Liver (tissue), 9 donors: ENCODE results near the gene AFF2. TPM values are rescaled to one million over a fixed set of nuclear protein-coding genes. Genes with fewer than 3 reads are reported as not detected.
"Not testable (repeated sequence)": the region's sequence is repeated elsewhere in the genome, so short reads cannot be mapped to it uniquely, and the experiment has no call there.

Experiments
- DNase-seq: peaks from one replicate; pipeline ENCODE4 v3.0.0-alpha.2; 2017; ENCODE audit warnings: low spot score
- H3K27ac ChIP-seq, 2 donors: one replicate each; pipeline ENCODE4 v1.7.0; 2013; ENCODE audit warnings: inconsistent platforms in 2 of 2, low read length in 2 of 2, control low read depth in 1 of 2, low read depth in 1 of 2, mild to moderate bottlenecking in 1 of 2
- H3K27me3 ChIP-seq, 4 donors: one replicate each; pipeline versions ENCODE4 v1.6.1 to v1.7.0; 2013; ENCODE audit warnings: low read length in 3 of 4, inconsistent platforms in 1 of 4, mild to moderate bottlenecking in 1 of 4, moderate library complexity in 1 of 4; ENCODE audit not compliant: control insufficient read depth in 4 of 4, insufficient read depth in 4 of 4
- H3K36me3 ChIP-seq, 4 donors: one replicate each; pipeline versions ENCODE4 v1.6.1 to v1.7.0; 2013; ENCODE audit warnings: low read length in 3 of 4, mild to moderate bottlenecking in 3 of 4, low read depth in 1 of 4, moderate library complexity in 1 of 4; ENCODE audit not compliant: control insufficient read depth in 4 of 4, insufficient read depth in 3 of 4
- H3K4me1 ChIP-seq, 4 donors: one replicate each; pipeline versions ENCODE4 v1.6.1 to v1.7.0; 2013; ENCODE audit warnings: low read length in 3 of 4, mild to moderate bottlenecking in 3 of 4, moderate library complexity in 1 of 4; ENCODE audit not compliant: control insufficient read depth in 4 of 4, insufficient read depth in 4 of 4
- H3K4me3 ChIP-seq, 3 donors: one replicate each; pipeline versions ENCODE4 v1.6.1 to v1.7.0; 2013; ENCODE audit warnings: low read length in 3 of 3, control low read depth in 1 of 3, low read depth in 1 of 3, mild to moderate bottlenecking in 1 of 3
- H3K9ac ChIP-seq, 2 donors: one replicate each; pipeline ENCODE4 v1.7.0; 2013; ENCODE audit warnings: low read length in 2 of 2, mild to moderate bottlenecking in 2 of 2, moderate library complexity in 2 of 2, control low read depth in 1 of 2, low read depth in 1 of 2
- H3K9me3 ChIP-seq, 4 donors: one replicate each; pipeline versions ENCODE4 v1.6.1 to v1.7.0; 2013; ENCODE audit warnings: low read length in 3 of 4; ENCODE audit not compliant: control insufficient read depth in 4 of 4
- CTCF ChIP-seq: fragments of 150-350 bp; IDR thresholded peaks from 2 replicates; pipeline ENCODE4 v1.5.1; 2017; ENCODE audit warnings: improper control_type of control experiment, low read depth, low read length; ENCODE audit not compliant: missing input control
- EGR1 ChIP-seq, 2 donors: IDR thresholded peaks; 2 replicates each; pipeline ENCODE4 v1.6.1; 2016 to 2018; ENCODE audit warnings: antibody characterized with exemption in 2 of 2, low read depth in 2 of 2
- FOXA1 ChIP-seq: IDR thresholded peaks from 2 replicates; pipeline ENCODE4 v1.6.1; 2016; ENCODE audit warnings: antibody characterized with exemption
- FOXA2 ChIP-seq: IDR thresholded peaks from 2 replicates; pipeline ENCODE4 v1.6.1; 2016; ENCODE audit warnings: antibody characterized with exemption
- GABPA ChIP-seq, 2 donors: IDR thresholded peaks in 1 of 2; conservative IDR thresholded peaks in 1 of 2; 2 replicates each; pipeline ENCODE4 v1.6.1; 2016; ENCODE audit warnings: antibody characterized with exemption in 2 of 2, mild to moderate bottlenecking in 1 of 2, moderate library complexity in 1 of 2
- HNF4A ChIP-seq, 2 donors: conservative IDR thresholded peaks; 2 replicates each; pipeline ENCODE4 v1.6.1; 2016; ENCODE audit warnings: antibody characterized with exemption in 2 of 2, mild to moderate bottlenecking in 2 of 2
- HNF4G ChIP-seq: IDR thresholded peaks from 2 replicates; pipeline ENCODE4 v1.6.1; 2016; ENCODE audit warnings: antibody characterized with exemption
- JUND ChIP-seq, 2 donors: IDR thresholded peaks; 2 replicates each; pipeline ENCODE4 v1.6.1; 2016; ENCODE audit warnings: antibody characterized with exemption in 2 of 2
- REST ChIP-seq: IDR thresholded peaks from 2 replicates; pipeline ENCODE4 v1.6.1; 2016; ENCODE audit warnings: antibody characterized with exemption, mild to moderate bottlenecking
- RXRA ChIP-seq, 2 donors: IDR thresholded peaks; 2 replicates each; pipeline ENCODE4 v1.6.1; 2017 to 2018; ENCODE audit warnings: antibody characterized with exemption in 2 of 2, mild to moderate bottlenecking in 1 of 2
- SP1 ChIP-seq: IDR thresholded peaks from 2 replicates; pipeline ENCODE4 v1.6.1; 2018; ENCODE audit warnings: antibody characterized with exemption, mild to moderate bottlenecking
- TAF1 ChIP-seq: conservative IDR thresholded peaks from 2 replicates; pipeline ENCODE4 v1.6.1; 2016; ENCODE audit warnings: antibody characterized with exemption, mild to moderate bottlenecking
- YY1 ChIP-seq: IDR thresholded peaks from 2 replicates; pipeline ENCODE4 v1.6.1; 2016; ENCODE audit warnings: antibody characterized with exemption, mild to moderate bottlenecking
- WGBS: extraction: QIAGEN DNeasy Blood & Tissue Kit; methylation state at CpG from one replicate; pipeline ENCODE4 v1.1.7; 2013; 5-methylcytosine and 5-hydroxymethylcytosine counted together
- polyA plus RNA-seq, 2 donors: library from polyadenylated mRNA; stranded (reverse) in 1 of 2; unstranded in 1 of 2; fragments of 200-250 nt in 1 of 2; fragments of >200 nt in 1 of 2; fragmentation: Nextera tagmentation in 1 of 2; extraction: Ambion mirVana in 1 of 2; gene quantifications; one replicate each; pipeline versions ENCODE4 v1.2.1 to v1.2.3, GENCODE V29; 2013 to 2015
- total RNA-seq, 2 donors: library from RNA; depleted of rRNA; stranded (reverse); fragments of >200 nt; gene quantifications; one replicate each; pipeline ENCODE4 v1.2.3, GENCODE V29; 2014
- TF ChIP-seq, protein P1 (sequence below): IDR thresholded peaks from 2 replicates; pipeline ENCODE4 v1.6.1; 2016; ENCODE audit warnings: antibody characterized with exemption
- TF ChIP-seq, protein P2 (sequence below): IDR thresholded peaks from 2 replicates; pipeline ENCODE4 v1.6.1; 2016; ENCODE audit warnings: antibody characterized with exemption
- TF ChIP-seq, protein P3 (sequence below): IDR thresholded peaks from 2 replicates; pipeline ENCODE4 v1.6.1; 2016; ENCODE audit warnings: antibody characterized with exemption
- donor health status: healthy.
- donor health status: healthy.
- donor health status: healthy.
- donor health status: healthy.
- donor health status: healthy.

The AFF2 gene
- total and polyA plus RNA-seq, 4 donors, result 0.01 to 1.6 (median 0.50) TPM; not detected in 1

- TF ChIP-seq REST (no peak), GABPA (IDR thresholded peaks at IDR 0.05 in 1 of 2, conservative IDR thresholded peaks at IDR 0.05 in 1 of 2) (no peak), EGR1 (IDR thresholded peaks at IDR 0.05; ENCODE audit: low read depth in 2 of 2) (no peak), FOXA2 (no peak), RXRA (IDR thresholded peaks at IDR 0.05) (no peak), TAF1 (no peak), HNF4A (conservative IDR thresholded peaks at IDR 0.05) (no peak)
- TF ChIP-seq, protein P1, sequence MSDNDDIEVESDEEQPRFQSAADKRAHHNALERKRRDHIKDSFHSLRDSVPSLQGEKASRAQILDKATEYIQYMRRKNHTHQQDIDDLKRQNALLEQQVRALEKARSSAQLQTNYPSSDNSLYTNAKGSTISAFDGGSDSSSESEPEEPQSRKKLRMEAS, result no peak
These were observed 404.1 kb downstream of the AFF2 start (continued) for GRCh38 chrX:148904421-148905111.

GRCh38 chrX:148905400-148905799, 405.0 kb downstream of the AFF2 start:
- no peak overlapping the region for H3K4me3 ChIP-seq
- H3K27me3 ChIP-seq, result no peaks in the 10 kb centered on the region
- no peaks in the 10 kb centered on the region for H3K4me1 ChIP-seq
- H3K27ac ChIP-seq, result no peak overlapping the region
- no peak overlapping the region for H3K9ac ChIP-seq
- 52% methylated on average over 5 of the region's 5 CpGs for WGBS
- no peaks in the 10 kb centered on the region for H3K9me3 ChIP-seq
- no peaks in the 10 kb centered on the region for H3K36me3 ChIP-seq
- no peak for DNase-seq
- TF ChIP-seq SP1 (no peak), RXRA (IDR thresholded peaks at IDR 0.05) (no peak), YY1 (no peak), EGR1 (IDR thresholded peaks at IDR 0.05; ENCODE audit: low read depth in 2 of 2) (no peak), HNF4G (no peak), REST (no peak), FOXA2 (no peak), FOXA1 (no peak), CTCF (no peak), JUND (IDR thresholded peaks at IDR 0.05) (no peak)
- TF ChIP-seq, protein P2, sequence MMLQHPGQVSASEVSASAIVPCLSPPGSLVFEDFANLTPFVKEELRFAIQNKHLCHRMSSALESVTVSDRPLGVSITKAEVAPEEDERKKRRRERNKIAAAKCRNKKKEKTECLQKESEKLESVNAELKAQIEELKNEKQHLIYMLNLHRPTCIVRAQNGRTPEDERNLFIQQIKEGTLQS, result no peak
- TF ChIP-seq, protein P3, sequence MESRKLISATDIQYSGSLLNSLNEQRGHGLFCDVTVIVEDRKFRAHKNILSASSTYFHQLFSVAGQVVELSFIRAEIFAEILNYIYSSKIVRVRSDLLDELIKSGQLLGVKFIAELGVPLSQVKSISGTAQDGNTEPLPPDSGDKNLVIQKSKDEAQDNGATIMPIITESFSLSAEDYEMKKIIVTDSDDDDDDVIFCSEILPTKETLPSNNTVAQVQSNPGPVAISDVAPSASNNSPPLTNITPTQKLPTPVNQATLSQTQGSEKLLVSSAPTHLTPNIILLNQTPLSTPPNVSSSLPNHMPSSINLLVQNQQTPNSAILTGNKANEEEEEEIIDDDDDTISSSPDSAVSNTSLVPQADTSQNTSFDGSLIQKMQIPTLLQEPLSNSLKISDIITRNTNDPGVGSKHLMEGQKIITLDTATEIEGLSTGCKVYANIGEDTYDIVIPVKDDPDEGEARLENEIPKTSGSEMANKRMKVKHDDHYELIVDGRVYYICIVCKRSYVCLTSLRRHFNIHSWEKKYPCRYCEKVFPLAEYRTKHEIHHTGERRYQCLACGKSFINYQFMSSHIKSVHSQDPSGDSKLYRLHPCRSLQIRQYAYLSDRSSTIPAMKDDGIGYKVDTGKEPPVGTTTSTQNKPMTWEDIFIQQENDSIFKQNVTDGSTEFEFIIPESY, result no peak
- TF ChIP-seq, protein P1, result no peak

- not testable (repeated sequence) for H3K27ac ChIP-seq, H3K9me3 ChIP-seq, H3K36me3 ChIP-seq, DNase-seq, H3K27me3 ChIP-seq, H3K4me3 ChIP-seq, H3K9ac ChIP-seq, H3K4me1 ChIP-seq
- 94% methylated on average over 11 of the region's 11 CpGs for WGBS
These were observed 406.2 kb downstream of the AFF2 start for GRCh38 chrX:148906628-148907027.
